A673 (cell line): ENCODE data around the gene HAUS6.

Experiments used
- CTCF ChIP-seq: fragments of 300-800, 200-600 bp; sonication (generic); conservative IDR thresholded peaks from 2 replicates; pipeline ENCODE4 v1.5.1; 2017; ENCODE audit warnings: low read depth, mild to moderate bottlenecking, antibody characterized with exemption, low read length, moderate library complexity, mixed read lengths
- EZH2 ChIP-seq: fragments of 200-600 bp; sonication (generic); IDR thresholded peaks from 2 replicates; pipeline ENCODE4 v1.6.1; 2017; ENCODE audit warnings: borderline replicate concordance, low read depth, mild to moderate bottlenecking, mixed read lengths, antibody characterized with exemption, low read length; ENCODE audit not compliant: poor library complexity, severe bottlenecking

GRCh38 chr9:19119801-19120440 lies 17.2 kb upstream of the HAUS6 start:
- TF ChIP-seq CTCF (no peak), EZH2 (no peak)
